H9 (cell line): ENCODE data around the gene MPZL3. TPM values are rescaled to one million over a fixed set of nuclear protein-coding genes. Genes with fewer than 3 reads are reported as not detected.

Source experiments
- DNase-seq: peaks from one replicate; pipeline ENCODE4 v3.0.0-alpha.2; 2017
- H2AFZ ChIP-seq: one replicate; pipeline ENCODE4 v1.6.1; 2013; ENCODE audit warnings: mild to moderate bottlenecking, low read length, control low read depth, moderate library complexity
- H2AK5ac ChIP-seq: 2 replicates; pipeline ENCODE4 v1.6.1; 2013; ENCODE audit warnings: low read length, control low read depth, mixed read lengths; ENCODE audit not compliant: insufficient read length
- H2BK120ac ChIP-seq: one replicate; pipeline ENCODE4 v1.6.1; 2013; ENCODE audit warnings: low read depth, mild to moderate bottlenecking, low read length, control low read depth, inconsistent platforms; ENCODE audit not compliant: poor library complexity, severe bottlenecking
- H2BK12ac ChIP-seq: 2 replicates; pipeline ENCODE4 v1.6.1; 2013; ENCODE audit warnings: low read length, control low read depth, mixed read lengths, low read depth; ENCODE audit not compliant: insufficient read length
- H2BK15ac ChIP-seq: 2 replicates; pipeline ENCODE4 v1.6.1; 2013; ENCODE audit warnings: low read depth, low read length, control low read depth
- H2BK20ac ChIP-seq: one replicate; pipeline ENCODE4 v1.6.1; 2013; ENCODE audit warnings: low read depth, mild to moderate bottlenecking, low read length, control low read depth, inconsistent platforms; ENCODE audit not compliant: poor library complexity, severe bottlenecking
- H2BK5ac ChIP-seq: 2 replicates; pipeline ENCODE4 v1.6.1; 2013; ENCODE audit warnings: low read length, control low read depth, mixed read lengths; ENCODE audit not compliant: insufficient read length
- H3K14ac ChIP-seq: 2 replicates; pipeline ENCODE4 v1.6.1; 2013; ENCODE audit warnings: low read length, control low read depth; ENCODE audit not compliant: insufficient read depth
- H3K18ac ChIP-seq: 2 replicates; pipeline ENCODE4 v1.6.1; 2013; ENCODE audit warnings: low read depth, mild to moderate bottlenecking, mixed read lengths, low read length, control low read depth; ENCODE audit not compliant: insufficient read length
- H3K23ac ChIP-seq: 2 replicates; pipeline ENCODE4 v1.6.1; 2013; ENCODE audit warnings: low read length, control low read depth, mixed read lengths, low read depth; ENCODE audit not compliant: insufficient read length
- H3K23me2 ChIP-seq: 2 replicates; pipeline ENCODE4 v1.6.1; 2013; ENCODE audit warnings: low read depth, mild to moderate bottlenecking, mixed read lengths, low read length, control low read depth; ENCODE audit not compliant: insufficient read length, poor library complexity, severe bottlenecking
- H3K27ac ChIP-seq: 2 replicates; pipeline ENCODE4 v1.5.1; 2013; ENCODE audit warnings: low read length, control low read depth, mixed read lengths, low read depth; ENCODE audit not compliant: insufficient read length
- H3K27me3 ChIP-seq: 2 replicates; pipeline ENCODE4 v1.6.1; 2013; ENCODE audit warnings: low read length, control low read depth, inconsistent platforms; ENCODE audit not compliant: insufficient read depth
- H3K4ac ChIP-seq: 2 replicates; pipeline ENCODE4 v1.6.1; 2013; ENCODE audit warnings: low read depth, mild to moderate bottlenecking, control low read depth, inconsistent platforms, low read length, moderate library complexity
- H3K4me1 ChIP-seq: 2 replicates; pipeline ENCODE4 v1.6.1; 2013; ENCODE audit warnings: low read length, control low read depth, inconsistent platforms; ENCODE audit not compliant: insufficient read depth
- H3K4me2 ChIP-seq: 2 replicates; pipeline ENCODE4 v1.6.1; 2013; ENCODE audit warnings: low read length, control low read depth, mixed read lengths; ENCODE audit not compliant: insufficient read length, insufficient read depth
- H3K56ac ChIP-seq: 2 replicates; pipeline ENCODE4 v1.6.1; 2013; ENCODE audit warnings: low read depth, mild to moderate bottlenecking, mixed read lengths, low read length, control low read depth; ENCODE audit not compliant: insufficient read length
- H3K79me1 ChIP-seq: 2 replicates; pipeline ENCODE4 v1.6.1; 2013; ENCODE audit warnings: low read depth, mild to moderate bottlenecking, moderate library complexity, low read length, control low read depth, inconsistent platforms; ENCODE audit not compliant: insufficient read depth, poor library complexity, severe bottlenecking
- H3K79me2 ChIP-seq: 2 replicates; pipeline ENCODE4 v1.6.1; 2013; ENCODE audit warnings: low read length, control low read depth, inconsistent platforms; ENCODE audit not compliant: insufficient read depth
- H3K9ac ChIP-seq: 2 replicates; pipeline ENCODE4 v1.6.1; 2013; ENCODE audit warnings: low read length, control low read depth, mixed read lengths; ENCODE audit not compliant: insufficient read length; ENCODE audit errors: extremely low read depth
- H3K9me3 ChIP-seq: one replicate; pipeline ENCODE4 v1.6.1; 2013; ENCODE audit warnings: low read depth, low read length, inconsistent platforms; ENCODE audit not compliant: control insufficient read depth
- H3T11ph ChIP-seq: one replicate; pipeline ENCODE4 v1.6.1; 2013; ENCODE audit warnings: mild to moderate bottlenecking, low read length, control low read depth, inconsistent platforms
- H4K20me1 ChIP-seq: one replicate; pipeline ENCODE4 v1.6.1; 2013; ENCODE audit not compliant: control insufficient read depth, insufficient read length, insufficient read depth
- H4K5ac ChIP-seq: 2 replicates; pipeline ENCODE4 v1.6.1; 2013; ENCODE audit warnings: low read depth, mild to moderate bottlenecking, mixed read lengths, low read length, control low read depth; ENCODE audit not compliant: insufficient read length
- H4K8ac ChIP-seq: replicated peaks from 2 replicates; pipeline ENCODE4 v1.6.1; 2013; ENCODE audit warnings: low read length, control low read depth, mixed read lengths, low read depth; ENCODE audit not compliant: insufficient read length
- H4K91ac ChIP-seq: 2 replicates; pipeline ENCODE4 v1.6.1; 2013; ENCODE audit warnings: low read depth, mild to moderate bottlenecking, moderate library complexity, mixed read lengths, low read length, control low read depth; ENCODE audit not compliant: insufficient read length
- H3K27ac Mint-ChIP-seq, 3 experiments: 2 replicates in 2 of 3; 3 replicates in 1 of 3; pipeline ENCODE4 v1.8.0; 2020 to 2021; ENCODE audit warnings: mixed read lengths in 3 of 3, mild to moderate bottlenecking in 1 of 3, moderate library complexity in 1 of 3
- H3K27me3 Mint-ChIP-seq: 2 replicates; pipeline ENCODE4 v1.8.0; 2021; ENCODE audit warnings: low read depth, mild to moderate bottlenecking, moderate library complexity, mixed read lengths
- H3K36me3 Mint-ChIP-seq, 3 experiments: 2 replicates in 2 of 3; 3 replicates in 1 of 3; pipeline ENCODE4 v1.8.0; 2020 to 2021; ENCODE audit warnings: low read depth in 3 of 3, mixed read lengths in 3 of 3; ENCODE audit not compliant: insufficient read depth in 1 of 3
- H3K4me1 Mint-ChIP-seq, 2 experiments: 2 replicates each; pipeline ENCODE4 v1.8.0; 2020; ENCODE audit warnings: mixed read lengths in 2 of 2
- H3K4me3 Mint-ChIP-seq, 2 experiments: 2 replicates in 1 of 2; 3 replicates in 1 of 2; pipeline ENCODE4 v1.8.0; 2020 to 2021; ENCODE audit warnings: mild to moderate bottlenecking in 2 of 2, mixed read lengths in 2 of 2, moderate library complexity in 1 of 2
- H3K9me3 Mint-ChIP-seq, 2 experiments: 2 replicates in 1 of 2; 3 replicates in 1 of 2; pipeline ENCODE4 v1.8.0; 2020; ENCODE audit warnings: mild to moderate bottlenecking in 2 of 2, mixed read lengths in 2 of 2, moderate library complexity in 1 of 2
- total RNA-seq: library from RNA; stranded (reverse); gene quantifications from 2 replicates; pipeline ENCODE4 v1.2.1, GENCODE V29; 2021
- TF ChIP-seq, protein P1 (sequence below): fragments of 200-600 bp; sonication (generic); conservative IDR thresholded peaks from 3 replicates; pipeline ENCODE4 v1.8.0; 2021; ENCODE audit warnings: antibody characterized with exemption, mild to moderate bottlenecking

Gene MPZL3
- total RNA-seq, 1 experiment from 2014 or later, result 2.6 TPM

GRCh38 chr11:118231461-118231860, 20.7 kb downstream of the MPZL3 start:
- Histone ChIP-seq H3K27ac (no peak overlapping the region), H3K23ac (no peak overlapping the region), H2AFZ (no peak overlapping the region), H2BK20ac (no peak overlapping the region), H3K4ac (no peak overlapping the region), H2BK5ac (no peak overlapping the region), H3K18ac (no peak overlapping the region), H3K9ac (no peak overlapping the region), H3K23me2 (no peaks in the 10 kb centered on the region), H3K4me2 (no peak overlapping the region), H2BK120ac (no peak overlapping the region), H4K91ac (no peak overlapping the region), H2AK5ac (no peak overlapping the region), H3K9me3 (no peaks in the 10 kb centered on the region), H3K79me1 (no peaks in the 10 kb centered on the region), H4K8ac (no peak overlapping the region), H3K56ac (no peak overlapping the region), H2BK15ac (no peak overlapping the region), H4K20me1 (no peaks in the 10 kb centered on the region), H4K5ac (no peak overlapping the region), H3K4me1 (no peaks in the 10 kb centered on the region), H3K14ac (no peak overlapping the region), H3T11ph (no peak overlapping the region), H3K79me2 (no peaks in the 10 kb centered on the region), H2BK12ac (no peak overlapping the region), H3K27me3 (no peaks in the 10 kb centered on the region)
- TF ChIP-seq, protein P1, sequence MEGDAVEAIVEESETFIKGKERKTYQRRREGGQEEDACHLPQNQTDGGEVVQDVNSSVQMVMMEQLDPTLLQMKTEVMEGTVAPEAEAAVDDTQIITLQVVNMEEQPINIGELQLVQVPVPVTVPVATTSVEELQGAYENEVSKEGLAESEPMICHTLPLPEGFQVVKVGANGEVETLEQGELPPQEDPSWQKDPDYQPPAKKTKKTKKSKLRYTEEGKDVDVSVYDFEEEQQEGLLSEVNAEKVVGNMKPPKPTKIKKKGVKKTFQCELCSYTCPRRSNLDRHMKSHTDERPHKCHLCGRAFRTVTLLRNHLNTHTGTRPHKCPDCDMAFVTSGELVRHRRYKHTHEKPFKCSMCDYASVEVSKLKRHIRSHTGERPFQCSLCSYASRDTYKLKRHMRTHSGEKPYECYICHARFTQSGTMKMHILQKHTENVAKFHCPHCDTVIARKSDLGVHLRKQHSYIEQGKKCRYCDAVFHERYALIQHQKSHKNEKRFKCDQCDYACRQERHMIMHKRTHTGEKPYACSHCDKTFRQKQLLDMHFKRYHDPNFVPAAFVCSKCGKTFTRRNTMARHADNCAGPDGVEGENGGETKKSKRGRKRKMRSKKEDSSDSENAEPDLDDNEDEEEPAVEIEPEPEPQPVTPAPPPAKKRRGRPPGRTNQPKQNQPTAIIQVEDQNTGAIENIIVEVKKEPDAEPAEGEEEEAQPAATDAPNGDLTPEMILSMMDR, result no peak
- no peak for DNase-seq
- Mint-ChIP-seq H3K4me1 (no peaks in the 10 kb centered on the region), H3K9me3 (no peaks in the 10 kb centered on the region), H3K4me3 (no peak overlapping the region), H3K27me3 (peaks cover 8% of the 10 kb centered on the region), H3K27ac (no peak overlapping the region), H3K36me3 (no peaks in the 10 kb centered on the region)
